D341Med (cell line): ENCODE measurements around the gene SCGB1D2.

ENCODE experiments used
- DNase-seq: peaks from one replicate; pipeline ENCODE4 v3.0.0; 2012; ENCODE audit warnings: low spot score

Gene SCGB1D2

DNA sequence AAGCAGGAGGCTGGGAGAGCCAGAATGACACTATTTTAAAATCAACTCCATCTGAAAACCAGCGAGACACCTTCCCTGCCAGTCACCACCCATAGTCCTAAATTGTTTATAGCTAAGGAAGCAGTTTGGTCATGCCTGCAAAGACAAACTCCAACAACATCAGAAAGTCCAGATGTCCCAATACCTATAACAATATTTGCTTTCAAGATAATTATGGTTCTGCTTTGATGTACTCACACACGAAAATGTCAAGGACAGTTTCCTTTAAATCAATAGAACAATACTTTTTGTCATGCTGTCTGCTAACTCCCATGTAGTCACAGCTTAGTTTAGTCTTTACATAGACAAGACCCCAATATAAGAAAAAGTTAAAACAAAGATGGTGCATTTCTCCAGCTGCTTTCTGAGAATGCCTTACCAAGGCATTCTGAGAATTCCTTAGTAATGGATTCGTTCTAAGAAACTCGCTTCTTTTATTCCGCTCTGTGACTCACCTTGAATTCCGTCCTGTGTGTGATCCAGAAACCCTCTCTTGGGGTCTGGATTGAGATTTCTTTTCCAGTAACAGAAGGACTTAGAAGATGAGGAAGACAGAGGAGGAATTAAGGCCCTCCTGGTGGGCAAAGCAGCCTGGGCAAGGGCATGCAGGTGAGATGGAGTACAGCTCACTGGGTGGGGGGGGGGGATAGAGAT is 18.4 kb downstream of the SCGB1D2 start:
- DNase-seq: no peak

- DNase-seq: no peak
Observed at GRCh38 chr11:62264004-62264403, 22.0 kb downstream of the SCGB1D2 start.

- no peak for DNase-seq
Observed at GRCh38 chr11:62266558-62266957, 24.5 kb downstream of the SCGB1D2 start.

DNA sequence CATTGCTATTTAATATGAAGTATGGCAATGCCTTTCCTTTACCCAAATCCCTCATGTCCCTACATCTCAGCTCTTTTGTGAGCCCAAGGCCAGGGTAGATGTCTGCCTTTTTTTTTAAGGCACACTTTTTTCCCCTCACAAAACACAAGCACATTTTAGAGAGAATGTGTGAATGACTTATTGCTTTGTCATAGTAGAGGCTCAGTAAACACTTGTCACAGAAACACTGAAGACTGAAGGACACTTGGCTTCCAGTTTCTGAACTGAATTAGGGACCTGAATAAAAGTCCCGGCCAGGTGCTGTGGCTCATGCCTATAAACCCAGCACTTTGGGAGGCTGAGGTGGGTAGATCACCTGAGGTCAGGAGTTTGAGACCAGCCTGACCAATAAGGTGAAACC is 25.0 kb downstream of the SCGB1D2 start:
- DNase-seq: no peak

DNA sequence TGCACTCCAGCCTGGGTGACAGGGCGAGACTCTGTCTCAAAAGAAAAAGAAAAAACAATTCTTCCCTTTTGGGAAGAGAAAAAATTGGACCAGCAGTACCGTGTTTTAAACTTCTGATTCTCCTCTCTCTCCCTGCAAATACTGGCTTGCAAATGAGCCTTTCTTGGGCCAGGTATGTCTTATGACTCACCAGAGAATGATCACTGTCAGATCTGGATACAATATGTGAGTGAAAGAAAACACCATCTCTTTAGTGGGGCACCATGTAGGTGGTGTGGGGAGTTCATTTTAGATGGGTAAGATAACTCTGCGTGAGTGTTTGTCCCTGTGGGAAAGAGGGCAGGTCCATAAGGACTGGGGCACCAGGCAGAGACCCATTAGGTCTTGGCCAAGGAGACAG is 25.5 kb downstream of the SCGB1D2 start:
- DNase-seq: no peak

- peak; percentile 40 for DNase-seq
Observed at GRCh38 chr11:62269654-62270278, 27.7 kb downstream of the SCGB1D2 start, which contains the start of gene SCGB2A2. Gene SCGB2A2, plus strand, starts transcription at chr11:62270158. Its CDS starts 59 bp downstream, at chr11:62270217.

DNA sequence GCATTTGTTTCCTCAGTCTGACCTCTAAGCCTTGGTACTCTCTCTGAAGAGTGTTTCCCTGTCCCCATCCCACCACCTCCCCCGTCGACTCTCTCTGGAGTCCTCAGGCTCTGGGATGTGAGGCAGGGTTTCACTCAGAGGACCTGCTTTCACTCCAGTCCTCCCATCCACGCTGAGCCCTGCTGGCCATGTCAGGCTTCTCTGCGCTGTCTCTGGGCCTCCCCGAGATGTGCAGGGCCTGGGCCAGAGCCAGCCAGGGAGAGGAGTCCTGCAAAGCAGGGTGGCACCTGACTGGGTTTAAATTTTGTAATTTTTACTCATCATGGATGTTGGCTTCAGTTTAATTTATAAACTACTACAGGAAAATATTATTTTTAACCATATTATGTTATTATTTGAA is 31.2 kb downstream of the SCGB1D2 start:
- no peak for DNase-seq

GRCh38 chr11:62273789-62274275 is 31.8 kb downstream of the SCGB1D2 start:
- no peak for DNase-seq

GRCh38 chr11:62280452-62280851 is 38.4 kb downstream of the SCGB1D2 start:
- no peak for DNase-seq
